Subcutaneous preadipocyte (primary cell): ENCODE data around the gene DCBLD1. TPM values are rescaled to one million over a fixed set of nuclear protein-coding genes. Genes with fewer than 3 reads are reported as not detected.

ENCODE experiments used
- small RNA-seq: library from RNA; depleted of rRNA; stranded (forward); fragments of <200 nt; gene quantifications from one replicate; pipeline ENCODE3, GENCODE V24; 2012
- total RNA-seq: library from RNA; depleted of rRNA; stranded (reverse); fragments of >200 nt; gene quantifications from 2 replicates; pipeline ENCODE4 v1.2.3, GENCODE V29; 2012

The DCBLD1 gene
- 10.3 and 27.2 TPM in 2 replicates for total RNA-seq

GRCh38 chr6:117482240-117483003 is at the start of gene DCBLD1:
DCBLD1 (plus strand) TSS chr6:117482674; CDS start chr6:117482782, 108 bp downstream.

Small RNA genes lying within 50 kb of the gene (small RNA-seq; reads per million reads assigned to genes)
- gene RNU6-253P = not detected

Other genes with a start within 250 kb of the DCBLD1 start
- not detected in 2 replicates for gene VGLL2, start 217.1 kb upstream of the DCBLD1 start, total RNA-seq
- 0.37 and 0.39 TPM in 2 replicates for gene ROS1, start 56.7 kb upstream of the DCBLD1 start, total RNA-seq
- 20.2 and 32.1 TPM in 2 replicates for gene GOPC, start 119.8 kb downstream of the DCBLD1 start, total RNA-seq
- 18.0 and 19.7 TPM in 2 replicates for gene NUS1, start 192.8 kb downstream of the DCBLD1 start, total RNA-seq